HG03354 (cell line): Measurements from ENCODE around the gene NCR3LG1.

ENCODE experiments used
- ATAC-seq: cut with Tn5 transposase; IDR thresholded peaks from one replicate; pipeline ENCODE4 v1.9.1; 2021; ENCODE audit warnings: mild to moderate bottlenecking; ENCODE audit not compliant: unreplicated experiment, poor library complexity, severe bottlenecking

Gene NCR3LG1

GRCh38 chr11:17389957-17390649 lies 38.5 kb downstream of the NCR3LG1 start:
- no peak for ATAC-seq

GRCh38 chr11:17391493-17392355 lies 40.1 kb downstream of the NCR3LG1 start:
- peak; percentile 41 for ATAC-seq

GRCh38 chr11:17392872-17393271 lies 41.3 kb downstream of the NCR3LG1 start:
- no peak for ATAC-seq

- no peak for ATAC-seq
Observed at GRCh38 chr11:17393472-17393871, 41.9 kb downstream of the NCR3LG1 start.

- no peak for ATAC-seq
Observed at GRCh38 chr11:17394743-17395390, 43.3 kb downstream of the NCR3LG1 start.

GRCh38 chr11:17395554-17395961 lies 44.0 kb downstream of the NCR3LG1 start:
- no peak for ATAC-seq

- no peak for ATAC-seq
Observed at GRCh38 chr11:17395978-17396377, 44.4 kb downstream of the NCR3LG1 start.

- no peak for ATAC-seq
Observed at GRCh38 chr11:17396598-17397310, 45.2 kb downstream of the NCR3LG1 start.

GRCh38 chr11:17397311-17398002 lies 45.9 kb downstream of the NCR3LG1 start:
- no peak for ATAC-seq

- no peak for ATAC-seq
Observed at GRCh38 chr11:17399236-17399635, 47.6 kb downstream of the NCR3LG1 start.

GRCh38 chr11:17400048-17400775 lies 48.6 kb downstream of the NCR3LG1 start:
- ATAC-seq: no peak

GRCh38 chr11:17401316-17401715 lies 49.7 kb downstream of the NCR3LG1 start:
- ATAC-seq: no peak

- ATAC-seq: no peak
Observed at GRCh38 chr11:17401841-17402240, 50.2 kb downstream of the NCR3LG1 start.

- no peak for ATAC-seq
Observed at GRCh38 chr11:17402486-17402885, 50.9 kb downstream of the NCR3LG1 start.

- no peak for ATAC-seq
Observed at GRCh38 chr11:17403980-17404759, 52.6 kb downstream of the NCR3LG1 start.

GRCh38 chr11:17405232-17406005 lies 53.8 kb downstream of the NCR3LG1 start:
- no peak for ATAC-seq

GRCh38 chr11:17406082-17406817 lies 54.6 kb downstream of the NCR3LG1 start:
- ATAC-seq: no peak
